Activated CD4-positive, alpha-beta T cell treated with anti-CD3 and anti-CD28 coated beads, Interleukin-2, amount 10 ng/mL, durations not matched to agents 24 days and 14 days (primary cell): ENCODE results near the gene RTN4R. TPM values are rescaled to one million over a fixed set of nuclear protein-coding genes. Genes with fewer than 3 reads are reported as not detected.
"Not testable (repeated sequence)": the region's sequence is repeated elsewhere in the genome, so short reads cannot be mapped to it uniquely, and the experiment has no call there.

Experiments
- DNase-seq: peaks from one replicate; pipeline ENCODE4 v3.0.0; 2022
- H3K27ac Mint-ChIP-seq: one replicate; pipeline ENCODE4 v1.8.0; 2022; ENCODE audit warnings: mild to moderate bottlenecking, mixed read lengths
- H3K27me3 Mint-ChIP-seq: one replicate; pipeline ENCODE4 v1.8.0; 2022; ENCODE audit warnings: mixed read lengths
- H3K36me3 Mint-ChIP-seq: one replicate; pipeline ENCODE4 v1.8.0; 2022; ENCODE audit warnings: low read depth, mild to moderate bottlenecking, mixed read lengths
- H3K4me1 Mint-ChIP-seq: one replicate; pipeline ENCODE4 v1.8.0; 2021; ENCODE audit warnings: mixed read lengths
- H3K4me3 Mint-ChIP-seq: one replicate; pipeline ENCODE4 v1.8.0; 2022; ENCODE audit warnings: mild to moderate bottlenecking, moderate library complexity, mixed read lengths
- H3K9me3 Mint-ChIP-seq: one replicate; pipeline ENCODE4 v1.8.0; 2021; ENCODE audit warnings: mixed read lengths
- intact Hi-C: fragments of 100-400 bp; cut with micrococcal nuclease; formaldehyde crosslinking; loops from one replicate; pipeline ENCODE4 v1.15.1; 2023
- total RNA-seq: library from RNA; stranded (reverse); gene quantifications from 2 replicates; pipeline ENCODE4 v1.2.3, GENCODE V29; 2022

RTN4R gene
- total RNA-seq: 1.6 and 1.7 TPM in 2 replicates

DNA sequence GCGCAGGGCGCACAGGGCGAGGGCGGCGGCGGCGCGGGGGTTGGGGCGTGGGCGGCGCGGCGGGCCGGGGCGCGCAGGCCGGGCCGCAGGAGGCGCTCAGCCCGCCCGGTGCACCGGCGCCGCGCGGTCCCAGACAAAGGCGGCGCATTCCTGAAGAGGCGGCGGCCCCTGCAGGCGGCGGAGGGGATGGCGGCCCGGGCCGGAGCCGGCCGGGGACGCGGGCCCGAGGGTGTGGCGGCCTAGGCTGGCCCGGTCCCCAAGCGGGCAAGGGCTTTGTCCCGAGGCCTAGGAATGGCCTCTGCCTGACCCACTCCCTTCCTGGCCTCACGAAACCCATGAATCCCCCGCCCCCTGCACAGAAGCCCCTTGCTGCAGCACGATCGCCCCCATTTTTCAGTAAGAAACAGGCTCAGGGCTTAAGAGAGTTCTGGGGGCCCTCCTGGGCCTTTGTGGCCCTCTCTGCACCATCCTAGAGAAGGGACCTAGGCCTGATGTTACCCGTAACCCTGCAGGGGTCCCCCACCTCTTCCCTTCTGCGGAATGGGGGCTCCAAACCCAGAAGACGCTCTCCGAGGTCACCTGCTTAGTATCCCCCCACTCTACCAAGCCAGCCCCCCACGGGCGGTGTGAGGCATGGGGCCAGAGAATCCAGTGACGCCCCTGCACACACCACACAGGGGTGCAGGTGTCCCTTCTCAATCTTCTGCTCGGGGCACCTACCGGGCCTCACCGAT lies at the start of gene RTN4R:
Gene RTN4R, minus strand, starts transcription at position 40 of the 734 bp plus-strand sequence. CDS start 226 bp downstream, outside the sequence.
- peaks cover 3% of the 10 kb centered on the region for H3K27me3 Mint-ChIP-seq
- H3K9me3 Mint-ChIP-seq: no peaks in the 10 kb centered on the region
- intact Hi-C loops: loop anchor here (5.0 kb wide), 1 partner anchor 111 kb away; no protein-coding TSS in a partner anchor
- H3K27ac Mint-ChIP-seq: no peak within 1 kb of the TSS
- peaks cover 2% of the 10 kb centered on the region for H3K4me1 Mint-ChIP-seq
- H3K4me3 Mint-ChIP-seq: peak within 1 kb of the TSS; percentile 67
- H3K36me3 Mint-ChIP-seq: no peaks in the 10 kb centered on the region
- peak; percentile 90 for DNase-seq

DNA sequence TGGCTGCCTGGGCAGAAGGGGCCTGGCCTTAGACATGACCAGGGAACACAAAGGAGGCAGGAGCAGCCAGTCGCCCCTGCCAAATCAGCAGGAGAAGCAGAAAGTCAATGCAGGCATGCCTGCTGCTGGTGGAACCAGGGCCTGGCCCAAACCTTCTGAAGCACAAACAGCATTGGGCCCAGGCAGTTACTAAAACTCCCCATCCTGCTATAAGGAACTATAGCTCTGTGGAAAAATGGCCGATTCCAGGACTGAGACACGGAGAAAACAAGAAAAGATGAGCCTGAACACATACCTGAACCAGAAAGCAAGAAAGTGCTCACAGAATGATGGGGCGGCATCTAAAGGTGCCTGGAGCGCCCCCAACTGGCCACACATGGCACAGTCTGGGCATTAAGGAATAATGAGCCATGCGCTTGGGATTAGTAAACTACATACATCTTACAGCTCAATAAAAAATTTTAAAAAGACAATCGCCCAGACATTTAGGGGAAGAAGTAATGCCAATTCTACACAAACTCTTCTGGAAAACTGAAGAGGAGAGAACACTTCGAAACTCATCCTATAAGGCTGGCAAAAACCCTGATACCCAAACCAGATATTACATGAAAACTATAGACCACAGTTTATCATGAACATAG lies 49.4 kb upstream of the RTN4R start:
- H3K36me3 Mint-ChIP-seq, H3K27ac Mint-ChIP-seq, H3K27me3 Mint-ChIP-seq, intact Hi-C loops, H3K9me3 Mint-ChIP-seq: not testable (repeated sequence)
- DNase-seq: peak; percentile 83
- peaks cover 32% of the 10 kb centered on the region for H3K4me1 Mint-ChIP-seq
- H3K4me3 Mint-ChIP-seq: peak overlapping the region; percentile 97

DNA sequence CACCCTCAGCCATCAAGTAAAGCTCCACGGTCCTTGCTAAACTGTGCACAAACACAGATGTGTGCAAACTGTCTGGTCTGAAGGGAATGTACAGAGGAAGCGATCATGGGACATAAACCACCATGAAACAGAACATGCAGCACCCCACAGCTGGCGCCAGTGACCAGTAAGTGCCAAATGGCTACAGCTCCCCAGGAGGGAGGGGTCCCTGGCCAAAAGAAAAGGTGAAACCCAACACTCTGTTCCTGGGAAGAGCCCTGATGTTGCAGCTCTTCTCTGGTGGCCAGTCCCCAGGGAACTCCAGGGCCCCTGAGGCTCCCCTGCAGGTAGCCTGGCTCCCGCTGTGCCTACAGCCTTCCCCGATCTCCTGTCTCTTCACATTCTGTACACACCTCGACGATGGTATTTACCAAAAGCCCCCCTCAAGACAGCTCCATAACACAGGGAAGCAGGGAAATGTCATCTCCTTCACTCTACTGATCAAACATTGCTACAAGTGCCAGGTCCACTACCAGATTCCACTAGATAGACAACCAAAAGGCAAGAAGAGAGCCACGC lies 48.8 kb upstream of the RTN4R start:
- DNase-seq: peak; percentile 53
- Mint-ChIP-seq H3K36me3 (no peaks in the 10 kb centered on the region), H3K27me3 (no peaks in the 10 kb centered on the region)

DNA sequence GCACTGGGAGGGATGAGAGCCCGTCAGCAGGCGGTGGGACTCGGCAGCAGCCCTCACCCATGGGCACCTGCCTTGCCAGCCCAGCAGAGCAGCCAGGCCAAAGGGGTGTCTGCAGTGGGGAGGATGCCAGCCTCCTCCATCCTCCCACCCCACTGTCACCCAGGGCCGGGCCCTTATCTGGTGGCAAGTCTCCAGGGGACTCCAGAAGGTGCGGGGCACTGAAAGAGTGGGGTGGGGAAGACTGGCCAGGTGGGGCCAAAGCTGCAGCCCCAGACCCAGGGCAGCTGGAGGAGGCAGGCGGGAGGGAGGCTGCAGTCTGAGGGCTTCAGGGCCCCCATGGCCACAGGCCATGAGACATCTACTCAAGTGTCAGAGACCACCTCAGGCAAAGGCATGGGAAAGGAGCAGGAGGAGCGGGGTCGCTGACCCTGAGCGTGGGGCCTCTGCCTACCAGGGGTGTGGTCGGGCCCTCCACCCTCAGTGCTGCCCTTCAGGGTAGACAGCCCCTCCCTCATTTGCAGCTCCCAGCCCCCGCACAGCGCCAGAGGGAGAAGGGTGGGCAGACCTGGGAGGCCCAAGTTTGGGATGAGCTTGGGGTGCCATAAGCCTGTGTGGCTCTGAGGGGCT lies 48.2 kb upstream of the RTN4R start:
- Mint-ChIP-seq H3K36me3 (no peaks in the 10 kb centered on the region), H3K27me3 (no peaks in the 10 kb centered on the region), H3K27ac (no peak overlapping the region), H3K4me3 (no peak overlapping the region), H3K9me3 (no peaks in the 10 kb centered on the region), H3K4me1 (peaks cover 23% of the 10 kb centered on the region)
- no peak for DNase-seq
- intact Hi-C loops: no loop called here

More for the DNA sequence above, 48.8 kb upstream of the RTN4R start:
- H3K9me3 Mint-ChIP-seq: no peaks in the 10 kb centered on the region
- H3K27ac Mint-ChIP-seq: peak overlapping the region; percentile 47
- intact Hi-C loops: no loop called here
- H3K4me3 Mint-ChIP-seq: peak overlapping the region; percentile 97
- peaks cover 28% of the 10 kb centered on the region for H3K4me1 Mint-ChIP-seq

DNA sequence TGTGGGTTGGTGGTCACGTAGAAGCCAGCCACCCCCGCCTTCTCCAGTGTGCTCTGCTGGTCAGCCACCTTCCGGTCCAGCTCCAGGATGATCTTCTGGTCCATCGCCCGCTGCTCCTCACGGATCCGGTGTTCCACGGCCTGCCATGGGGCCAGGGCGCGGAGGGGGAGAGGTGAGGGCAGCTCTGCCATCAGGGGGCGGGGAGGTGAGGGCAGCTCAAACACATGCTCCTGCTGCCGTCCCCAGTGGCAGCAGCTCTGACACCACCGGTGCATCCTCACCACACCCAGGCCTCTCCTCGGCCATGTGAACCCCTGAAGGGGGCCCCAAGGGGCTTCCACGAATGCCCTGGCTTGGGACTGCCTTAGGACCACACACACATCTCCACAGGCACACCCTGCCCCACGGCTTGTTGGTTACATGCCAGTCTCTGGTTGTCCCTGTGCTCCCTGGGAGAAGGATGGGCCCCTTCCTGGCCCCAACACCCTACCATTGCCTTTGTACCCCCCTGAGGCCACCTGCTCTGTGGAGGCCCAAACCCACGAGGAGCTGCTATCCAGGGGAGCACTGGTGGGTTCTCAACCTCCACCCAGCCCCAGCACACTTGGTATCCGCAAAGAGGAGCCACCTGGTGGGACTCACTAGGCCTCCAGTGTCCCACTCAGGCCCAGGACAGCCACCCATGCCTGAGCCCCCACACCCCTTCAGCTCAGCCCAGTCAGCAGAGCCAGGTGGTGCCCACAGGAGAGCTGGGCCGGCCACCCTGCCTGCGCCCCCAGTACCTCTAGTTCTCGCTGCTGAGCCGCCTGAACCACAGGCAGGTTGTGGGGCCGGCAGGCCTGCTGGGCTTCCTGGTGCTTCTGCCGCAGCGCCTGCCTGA lies 47.5 kb upstream of the RTN4R start:
- DNase-seq: peak; percentile 52
- no peaks in the 10 kb centered on the region for H3K27me3 Mint-ChIP-seq
- no peak overlapping the region for H3K27ac Mint-ChIP-seq
- intact Hi-C loops: no loop called here
- H3K4me3 Mint-ChIP-seq: no peak overlapping the region
- peaks cover 19% of the 10 kb centered on the region for H3K4me1 Mint-ChIP-seq
- H3K36me3 Mint-ChIP-seq: no peaks in the 10 kb centered on the region
- H3K9me3 Mint-ChIP-seq: no peaks in the 10 kb centered on the region

DNA sequence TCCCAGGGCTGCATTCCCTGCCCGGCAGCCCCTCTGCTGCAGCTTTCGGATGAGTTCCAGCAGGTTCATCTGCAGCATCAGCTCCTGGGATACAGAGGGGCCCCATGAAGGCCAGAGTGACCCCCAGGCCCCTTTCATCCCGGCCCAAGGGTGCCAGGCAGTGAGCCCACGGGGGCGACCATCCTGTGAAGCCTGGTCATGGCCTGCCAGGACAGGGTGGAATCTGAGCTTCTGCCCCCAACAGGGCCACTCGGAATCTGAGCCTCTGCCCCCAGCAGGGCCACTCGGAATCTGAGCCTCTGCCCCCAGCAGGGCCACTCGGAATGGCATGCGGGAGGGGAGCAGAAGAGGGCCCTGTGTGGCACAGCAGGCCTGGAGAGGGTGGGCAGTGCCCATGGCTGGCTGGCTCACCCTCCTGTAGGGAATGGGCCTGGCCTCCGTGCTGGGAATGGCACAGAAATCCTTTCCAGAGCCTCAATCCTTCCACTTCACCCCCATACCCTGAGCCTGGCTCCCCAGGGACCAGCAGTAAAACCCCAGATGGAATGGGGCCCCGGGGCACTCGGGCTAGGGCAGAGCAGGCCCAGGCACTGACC lies 46.7 kb upstream of the RTN4R start:
- peaks cover 17% of the 10 kb centered on the region for H3K4me1 Mint-ChIP-seq
- H3K27me3 Mint-ChIP-seq, intact Hi-C loops, H3K4me3 Mint-ChIP-seq, H3K27ac Mint-ChIP-seq, H3K36me3 Mint-ChIP-seq, H3K9me3 Mint-ChIP-seq: not testable (repeated sequence)
- DNase-seq: peak; percentile 49

DNA sequence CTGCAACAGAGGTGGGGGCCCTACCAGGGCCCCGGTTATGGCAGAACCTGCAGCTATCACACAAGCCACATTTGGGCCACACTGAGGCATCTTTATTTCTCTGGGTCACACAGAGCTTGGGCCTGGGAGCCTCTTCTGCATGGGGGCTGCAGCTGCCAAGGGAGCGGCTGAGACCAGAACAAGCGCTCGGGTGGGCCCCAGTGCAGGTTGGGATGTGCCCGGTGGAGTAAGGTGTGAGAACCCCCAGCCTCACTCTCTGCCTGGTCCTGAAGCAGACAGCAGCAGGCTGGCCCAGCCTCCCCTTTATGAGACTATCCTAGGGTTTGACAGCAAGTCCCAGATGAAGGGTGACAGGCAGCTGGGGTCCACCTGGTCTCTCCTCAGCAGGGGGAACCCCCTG lies 46.1 kb upstream of the RTN4R start:
- H3K9me3 Mint-ChIP-seq, H3K27me3 Mint-ChIP-seq, intact Hi-C loops, H3K4me3 Mint-ChIP-seq, H3K27ac Mint-ChIP-seq, H3K36me3 Mint-ChIP-seq: not testable (repeated sequence)
- peaks cover 15% of the 10 kb centered on the region for H3K4me1 Mint-ChIP-seq
- peak; percentile 53 for DNase-seq

DNA sequence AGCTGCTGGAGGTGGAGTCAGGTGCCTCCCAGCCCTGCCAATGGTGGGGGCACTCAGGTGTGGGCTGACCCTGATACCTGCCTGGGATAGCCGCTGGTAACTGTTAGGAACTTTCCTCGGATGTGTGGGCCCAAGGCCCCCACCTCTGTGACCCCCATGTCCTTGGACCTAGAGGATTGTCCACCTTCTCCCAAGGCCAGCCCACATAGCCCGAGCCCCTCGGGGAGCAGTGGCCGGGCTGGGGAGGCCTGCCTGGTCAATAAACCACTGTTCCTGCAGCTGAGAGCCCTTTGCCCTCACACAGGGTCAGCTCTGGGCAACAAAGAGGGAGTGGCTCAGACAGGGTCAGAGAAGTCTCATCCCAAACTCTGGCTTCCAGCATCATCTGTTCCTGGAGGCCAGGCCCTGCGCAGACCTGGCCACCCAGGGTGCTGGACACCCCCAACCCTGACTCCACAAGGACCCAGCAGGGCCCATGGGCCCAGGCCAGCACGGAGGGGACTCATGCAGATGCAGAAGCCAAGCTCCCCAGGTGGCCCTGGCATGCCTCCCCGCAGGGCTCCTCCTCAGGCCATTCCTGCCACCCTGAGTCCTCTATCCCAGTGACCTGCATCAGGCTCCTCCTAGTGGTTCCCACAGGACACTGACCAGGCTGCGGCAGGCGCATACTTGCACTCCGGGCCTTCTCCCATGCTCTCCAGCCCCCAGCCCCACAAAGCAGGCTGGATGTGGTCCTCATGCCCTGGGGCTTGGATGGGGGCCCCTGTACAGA lies 45.4 kb upstream of the RTN4R start:
- intact Hi-C loops, H3K27ac Mint-ChIP-seq, H3K36me3 Mint-ChIP-seq, H3K27me3 Mint-ChIP-seq, H3K4me3 Mint-ChIP-seq, H3K9me3 Mint-ChIP-seq: not testable (repeated sequence)
- H3K4me1 Mint-ChIP-seq: peaks cover 15% of the 10 kb centered on the region
- peak; percentile 38 for DNase-seq

DNA sequence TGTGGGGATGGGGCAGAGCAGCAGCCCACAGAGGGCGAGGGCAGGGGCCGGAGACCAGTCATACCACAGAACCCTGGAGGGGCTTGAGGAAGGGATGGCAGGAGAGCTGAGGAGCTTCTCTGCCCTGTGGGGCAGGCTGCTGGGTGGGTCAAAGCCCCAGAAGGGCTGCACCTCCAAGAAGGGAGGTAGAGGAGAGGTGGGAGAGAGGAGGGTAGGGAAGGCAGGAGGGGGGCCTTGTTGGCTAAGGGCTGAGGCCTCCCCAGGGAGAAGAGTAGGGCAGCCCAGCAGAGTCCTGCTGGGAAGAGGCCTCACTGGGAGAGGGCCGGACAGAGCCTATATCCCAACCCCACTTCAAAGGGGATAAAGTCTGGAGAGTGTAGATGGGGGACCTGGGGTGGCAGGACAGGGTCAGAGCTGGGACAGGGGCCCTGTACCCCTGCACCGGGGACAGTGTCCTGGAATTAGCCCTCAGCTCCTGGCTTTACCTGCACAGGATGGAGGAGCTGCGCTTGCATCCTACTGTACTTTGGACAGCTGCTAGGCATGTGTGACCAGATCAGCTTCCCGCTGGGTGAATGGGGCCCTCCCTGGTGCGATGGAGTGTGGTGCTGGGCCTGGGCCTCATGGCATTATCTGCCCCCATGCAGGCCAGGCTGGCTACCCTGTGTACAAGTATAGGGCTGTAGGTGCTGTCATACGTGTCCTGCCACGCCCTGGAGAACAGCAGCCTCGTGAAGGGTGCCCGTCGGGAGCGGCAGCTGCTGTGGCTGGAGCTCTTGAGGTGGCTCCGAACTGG lies 44.5 kb upstream of the RTN4R start:
- Mint-ChIP-seq H3K4me1 (peaks cover 6% of the 10 kb centered on the region), H3K27me3 (no peaks in the 10 kb centered on the region), H3K4me3 (no peak overlapping the region), H3K27ac (no peak overlapping the region), H3K9me3 (no peaks in the 10 kb centered on the region), H3K36me3 (no peaks in the 10 kb centered on the region)
- DNase-seq: peak; percentile 56
- intact Hi-C loops: no loop called here

DNA sequence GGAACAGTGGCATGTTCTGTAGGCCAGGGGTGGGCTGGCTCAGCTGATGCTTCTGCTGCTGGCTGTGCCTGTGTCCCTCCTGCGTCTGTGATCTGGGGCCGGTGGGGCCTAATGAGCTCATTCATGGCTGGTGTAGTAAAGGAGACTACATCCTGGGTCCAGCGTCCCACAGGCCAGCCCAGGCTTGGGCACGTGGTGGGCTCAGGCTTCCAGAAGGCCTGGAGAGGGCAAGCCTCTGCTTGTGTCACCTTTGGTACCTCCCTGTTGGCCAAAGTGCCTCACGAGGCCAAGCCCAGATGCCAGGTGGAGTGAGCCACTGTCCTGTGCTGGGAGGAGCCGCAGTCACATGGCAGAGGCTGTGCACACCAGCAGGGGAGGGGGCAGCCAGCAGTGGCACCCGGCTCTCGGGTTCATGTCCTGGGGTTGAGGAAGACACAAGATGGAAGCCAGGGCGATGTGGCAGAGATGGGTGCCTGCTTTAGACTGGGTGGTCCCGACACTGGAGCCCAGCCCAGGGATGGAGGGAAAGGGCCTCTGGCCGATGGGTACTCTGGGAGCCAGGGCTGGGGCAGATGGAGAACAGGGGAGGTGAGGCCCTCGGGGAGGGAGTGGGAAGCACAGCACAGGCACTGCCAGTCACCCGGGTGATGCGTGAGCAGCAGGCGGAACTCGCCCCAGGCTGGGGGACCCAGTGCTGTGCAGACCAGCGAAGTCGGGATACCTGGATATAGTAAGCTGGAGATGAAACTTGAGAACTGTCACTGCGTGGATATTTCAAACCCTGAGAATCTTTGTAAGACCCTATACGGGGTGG lies 43.3 kb upstream of the RTN4R start:
- H3K36me3 Mint-ChIP-seq, H3K9me3 Mint-ChIP-seq, H3K4me3 Mint-ChIP-seq, H3K27me3 Mint-ChIP-seq, H3K4me1 Mint-ChIP-seq, H3K27ac Mint-ChIP-seq, intact Hi-C loops: not testable (repeated sequence)
- DNase-seq: peak; percentile 52

DNA sequence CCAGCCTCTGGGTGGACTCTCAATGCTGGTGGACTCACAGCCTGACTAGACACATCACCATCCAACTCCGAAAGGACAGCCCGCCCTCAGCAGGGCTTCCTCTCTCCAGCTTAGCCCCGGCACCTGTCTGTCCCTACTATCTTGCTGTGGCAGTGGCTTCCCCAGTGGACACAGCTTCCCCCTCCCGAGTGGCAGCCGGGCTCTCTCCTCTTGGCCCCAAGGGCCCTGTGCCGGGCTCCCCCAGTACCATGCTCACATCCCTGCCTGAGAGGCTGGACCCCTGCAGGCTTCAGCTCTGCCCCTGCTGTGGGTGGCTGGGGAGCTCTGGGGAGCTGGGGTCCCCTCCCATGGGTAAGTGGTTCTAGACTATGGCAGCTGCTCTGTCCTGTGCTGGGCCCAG lies 42.7 kb upstream of the RTN4R start:
- intact Hi-C loops, H3K27me3 Mint-ChIP-seq, DNase-seq, H3K36me3 Mint-ChIP-seq, H3K4me3 Mint-ChIP-seq, H3K4me1 Mint-ChIP-seq, H3K27ac Mint-ChIP-seq, H3K9me3 Mint-ChIP-seq: not testable (repeated sequence)
